ENCODE measurements around the gene DSG1.

DNA sequence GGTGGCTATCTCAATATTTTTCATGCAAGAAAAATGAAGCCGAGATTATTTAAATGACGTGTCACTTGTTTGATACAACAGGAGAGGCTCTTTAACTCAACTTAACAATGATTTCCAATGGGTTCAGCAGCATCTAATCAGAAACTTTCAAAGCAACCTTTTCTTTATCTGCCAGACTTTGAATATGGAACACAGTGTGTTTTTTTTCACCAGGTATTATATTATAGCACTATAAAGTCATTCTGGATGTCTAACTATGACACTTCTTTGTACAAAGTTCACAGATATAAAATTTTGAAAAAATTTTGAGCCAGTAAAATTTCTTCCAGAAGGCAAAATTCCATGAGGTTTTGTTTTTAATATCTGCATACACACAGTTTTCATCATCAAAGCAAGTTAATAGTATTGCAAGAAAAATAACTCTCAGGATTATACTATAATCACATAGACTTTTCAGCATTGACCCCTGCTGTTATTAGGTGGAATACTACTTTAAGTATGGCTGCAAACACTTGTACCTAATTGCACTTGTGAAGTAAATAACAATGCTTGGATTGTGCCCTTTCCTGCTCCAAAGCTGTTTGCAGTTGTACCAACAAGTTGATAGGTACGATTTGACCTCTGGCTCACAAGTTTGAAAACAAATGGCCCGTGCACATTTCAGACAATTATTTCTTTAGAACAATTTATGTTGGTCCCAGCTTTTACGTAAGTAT, 44.0 kb upstream of the DSG1 start:
- TF ChIP-seq POLR2A (IDR thresholded peaks at IDR 0.05) = no peak
- TF ChIP-seq, protein P1, sequence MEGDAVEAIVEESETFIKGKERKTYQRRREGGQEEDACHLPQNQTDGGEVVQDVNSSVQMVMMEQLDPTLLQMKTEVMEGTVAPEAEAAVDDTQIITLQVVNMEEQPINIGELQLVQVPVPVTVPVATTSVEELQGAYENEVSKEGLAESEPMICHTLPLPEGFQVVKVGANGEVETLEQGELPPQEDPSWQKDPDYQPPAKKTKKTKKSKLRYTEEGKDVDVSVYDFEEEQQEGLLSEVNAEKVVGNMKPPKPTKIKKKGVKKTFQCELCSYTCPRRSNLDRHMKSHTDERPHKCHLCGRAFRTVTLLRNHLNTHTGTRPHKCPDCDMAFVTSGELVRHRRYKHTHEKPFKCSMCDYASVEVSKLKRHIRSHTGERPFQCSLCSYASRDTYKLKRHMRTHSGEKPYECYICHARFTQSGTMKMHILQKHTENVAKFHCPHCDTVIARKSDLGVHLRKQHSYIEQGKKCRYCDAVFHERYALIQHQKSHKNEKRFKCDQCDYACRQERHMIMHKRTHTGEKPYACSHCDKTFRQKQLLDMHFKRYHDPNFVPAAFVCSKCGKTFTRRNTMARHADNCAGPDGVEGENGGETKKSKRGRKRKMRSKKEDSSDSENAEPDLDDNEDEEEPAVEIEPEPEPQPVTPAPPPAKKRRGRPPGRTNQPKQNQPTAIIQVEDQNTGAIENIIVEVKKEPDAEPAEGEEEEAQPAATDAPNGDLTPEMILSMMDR (IDR thresholded peaks at IDR 0.05) = no peak

Data from thyroid gland (tissue), 4 donors.